Pericardium fibroblast (primary cell): Measurements from ENCODE around the gene GALR3. TPM values are rescaled to one million over a fixed set of nuclear protein-coding genes. Genes with fewer than 3 reads are reported as not detected.

ENCODE experiments used
- total RNA-seq: library from RNA; depleted of rRNA; stranded (reverse); fragments of >200 nt; gene quantifications from 2 replicates; pipeline ENCODE4 v1.2.3, GENCODE V29; 2015

Gene GALR3
- total RNA-seq, result not detected in 2 replicates

GRCh38 chr22:37823134-37823985 is at the start of gene GALR3:
GALR3 (plus strand) TSS chr22:37823382; CDS start chr22:37823407, 25 bp downstream.

GRCh38 chr22:37807410-37808293 is 15.5 kb upstream of the GALR3 start, which contains the start of gene GCAT:
GCAT (plus strand) TSS chr22:37807934; CDS start chr22:37807968, 34 bp downstream.

GRCh38 chr22:37849089-37849751 is 26.0 kb downstream of the GALR3 start, which contains the start of gene EIF3L:
EIF3L (plus strand) TSS chr22:37849419; CDS start chr22:37849450, 31 bp downstream.

Other genes with a start within 250 kb of the GALR3 start
- 0.58 TPM in 1 of 2 replicates, not detected in the other for gene LGALS2, start 243.3 kb upstream of the GALR3 start, total RNA-seq
- 27.5 and 30.8 TPM in 2 replicates for gene GGA1, start 214.5 kb upstream of the GALR3 start, total RNA-seq
- gene SH3BP1, start 183.7 kb upstream of the GALR3 start, total RNA-seq, result 16.1 and 18.7 TPM in 2 replicates
- 12.9 and 17.4 TPM in 2 replicates for gene PDXP, start 164.7 kb upstream of the GALR3 start, total RNA-seq
- gene LGALS1, start 147.7 kb upstream of the GALR3 start, total RNA-seq, result 4,461 and 4,473 TPM in 2 replicates
- 8.6 and 14.6 TPM in 2 replicates for gene NOL12, start 137.0 kb upstream of the GALR3 start, total RNA-seq
- 157 and 214 TPM in 2 replicates for gene TRIOBP, start 126.3 kb upstream of the GALR3 start, total RNA-seq
- 32.4 and 40.8 TPM in 2 replicates for gene GCAT, start 15.4 kb upstream of the GALR3 start, total RNA-seq
- 26.5 and 30.0 TPM in 2 replicates for gene ANKRD54, start 21.0 kb downstream of the GALR3 start, total RNA-seq
- gene EIF3L, start 26.0 kb downstream of the GALR3 start, total RNA-seq, result 447 and 612 TPM in 2 replicates
- 30.6 and 31.7 TPM in 2 replicates for gene MICALL1, start 82.9 kb downstream of the GALR3 start, total RNA-seq
- gene C22orf23, start 130.2 kb downstream of the GALR3 start, total RNA-seq, result 0.70 TPM in 1 of 2 replicates, not detected in the other
- gene POLR2F, start 130.3 kb downstream of the GALR3 start, total RNA-seq, result 45.1 and 84.4 TPM in 2 replicates
- not detected in 2 replicates for gene SOX10, start 161.2 kb downstream of the GALR3 start, total RNA-seq
- 7.2 and 15.2 TPM in 2 replicates for gene PICK1, start 234.0 kb downstream of the GALR3 start, total RNA-seq